Stimulated activated effector memory CD8-positive, alpha-beta T cell treated with anti-CD3 and anti-CD28 coated beads, Interleukin-12 subunit alpha, Interleukin-12 subunit beta, amount 100 ng/mL, for 72 hours (primary cell): ENCODE results near the gene RCAN2.

Experiments
- ATAC-seq: fragments of 150-1000 bp; cut with Tn5 transposase; 2 replicates; pipeline ENCODE4 v1.10.0; 2021
- DNase-seq, 2 donors: peaks; one replicate each; pipeline ENCODE4 v3.0.0; 2021 to 2022; ENCODE audit warnings: low spot score in 2 of 2
- H3K27ac Mint-ChIP-seq: one replicate; pipeline ENCODE4 v1.8.0; 2022; ENCODE audit warnings: mild to moderate bottlenecking, mixed read lengths
- H3K36me3 Mint-ChIP-seq: one replicate; pipeline ENCODE4 v1.8.0; 2022; ENCODE audit warnings: mild to moderate bottlenecking, mixed read lengths
- H3K4me1 Mint-ChIP-seq: one replicate; pipeline ENCODE4 v1.8.0; 2022; ENCODE audit warnings: mixed read lengths
- H3K4me3 Mint-ChIP-seq: one replicate; pipeline ENCODE4 v1.8.0; 2022; ENCODE audit warnings: mild to moderate bottlenecking, mixed read lengths
- H3K9me3 Mint-ChIP-seq: one replicate; pipeline ENCODE4 v1.8.0; 2022; ENCODE audit warnings: mixed read lengths

The RCAN2 gene

DNA sequence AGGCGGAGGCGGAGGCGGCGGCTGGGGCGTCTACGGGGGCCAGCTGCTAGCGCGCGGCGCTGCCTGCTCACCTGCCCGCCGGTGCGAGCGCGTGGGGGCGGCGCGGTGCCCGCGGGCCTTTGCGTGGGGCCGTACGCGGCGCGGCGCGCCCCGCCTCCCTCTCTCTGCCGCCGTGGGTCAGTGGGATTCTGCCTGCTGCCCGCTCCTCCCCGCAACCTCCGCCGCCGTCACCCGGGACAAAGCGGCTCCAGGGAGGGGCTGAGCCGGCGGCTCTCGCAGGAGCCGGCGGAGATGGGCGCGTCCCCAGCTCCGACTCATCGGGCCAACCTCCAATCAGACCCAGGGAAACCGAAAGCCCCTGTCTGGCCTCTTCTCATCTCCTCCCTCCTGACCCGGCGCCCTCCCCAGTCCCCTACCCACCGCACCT lies at the start of gene RCAN2:
RCAN2 (minus strand) TSS at position 249 of the 427 bp plus-strand sequence.
- Mint-ChIP-seq H3K27ac (no peak within 1 kb of the TSS), H3K36me3 (no peaks in the 10 kb centered on the region), H3K4me1 (no peaks in the 10 kb centered on the region), H3K9me3 (no peaks in the 10 kb centered on the region), H3K4me3 (peak within 1 kb of the TSS; percentile 46)
- peak; percentile 16 to 60 for DNase-seq
- peak; percentile 84 for ATAC-seq

GRCh38 chr6:46539866-46540265 lies 48.6 kb upstream of the RCAN2 start:
- no peaks in the 10 kb centered on the region for H3K36me3 Mint-ChIP-seq
- no peak overlapping the region for H3K27ac Mint-ChIP-seq
- no peak overlapping the region for H3K4me3 Mint-ChIP-seq
- H3K9me3 Mint-ChIP-seq, result peaks cover 6% of the 10 kb centered on the region
- H3K4me1 Mint-ChIP-seq, result no peaks in the 10 kb centered on the region
- ATAC-seq (no peak), DNase-seq (no peak)

DNA sequence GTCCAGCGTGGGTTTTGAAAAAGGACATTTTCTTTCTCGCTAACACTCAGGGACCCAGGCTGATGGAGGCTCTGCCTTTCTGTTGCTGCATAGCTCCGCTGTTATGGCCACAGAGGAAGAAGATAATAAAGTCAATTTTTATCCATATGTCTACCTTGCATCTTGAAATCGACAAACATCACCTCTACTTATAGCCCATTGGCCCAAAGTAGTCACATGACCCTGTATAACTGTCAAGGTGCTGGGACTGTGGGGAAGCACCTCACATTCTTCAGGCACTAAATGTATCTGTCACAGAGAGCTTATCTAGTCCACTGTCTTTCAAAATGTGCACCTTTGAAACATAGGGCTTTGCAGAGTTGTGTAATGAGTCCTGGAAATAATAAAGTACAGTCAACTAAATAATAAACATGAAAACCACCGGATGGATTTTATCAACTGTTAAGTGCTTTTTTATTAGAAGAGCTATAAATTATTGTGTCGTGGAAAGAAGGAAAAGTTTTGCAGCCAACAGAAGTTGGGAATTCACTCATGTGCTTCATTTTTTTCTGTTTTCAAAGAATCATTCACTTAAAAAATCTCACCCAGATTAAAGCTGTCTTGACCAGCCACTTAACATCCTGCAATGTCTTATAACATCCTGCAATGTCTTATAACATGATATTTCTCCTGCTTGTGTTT lies 47.7 kb upstream of the RCAN2 start:
- H3K4me1 Mint-ChIP-seq, result no peaks in the 10 kb centered on the region
- ATAC-seq (no peak), DNase-seq (no peak)
- no peaks in the 10 kb centered on the region for H3K36me3 Mint-ChIP-seq
- H3K27ac Mint-ChIP-seq, result no peak overlapping the region
- peaks cover 6% of the 10 kb centered on the region for H3K9me3 Mint-ChIP-seq
- H3K4me3 Mint-ChIP-seq, result no peak overlapping the region

DNA sequence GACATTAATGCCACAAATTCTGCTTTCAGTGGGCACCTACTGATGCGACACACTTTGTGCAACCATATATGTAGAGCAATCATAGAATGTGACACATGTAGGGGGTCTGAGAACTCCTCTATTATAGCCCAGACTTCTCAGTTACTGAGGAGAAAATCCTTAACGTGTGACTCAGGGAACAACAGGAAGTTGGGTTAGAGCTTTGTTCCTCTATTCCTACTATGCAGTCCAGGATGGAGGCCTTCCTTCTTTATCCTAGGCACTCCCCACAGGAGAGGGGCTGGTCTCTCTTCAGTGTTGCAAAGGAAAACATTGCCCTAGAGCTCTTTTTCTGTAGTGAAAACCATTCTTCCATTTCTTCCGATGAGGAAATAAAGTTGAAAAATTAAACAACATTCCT lies 39.6 kb upstream of the RCAN2 start:
- Mint-ChIP-seq H3K4me1 (no peaks in the 10 kb centered on the region), H3K9me3 (no peaks in the 10 kb centered on the region), H3K4me3 (no peak overlapping the region), H3K27ac (no peak overlapping the region), H3K36me3 (no peaks in the 10 kb centered on the region)
- ATAC-seq, result no peak
- no peak for DNase-seq

- no peaks in the 10 kb centered on the region for H3K4me1 Mint-ChIP-seq
- H3K36me3 Mint-ChIP-seq, result no peaks in the 10 kb centered on the region
- DNase-seq (no peak), ATAC-seq (no peak)
- no peaks in the 10 kb centered on the region for H3K9me3 Mint-ChIP-seq
- no peak overlapping the region for H3K27ac Mint-ChIP-seq
- no peak overlapping the region for H3K4me3 Mint-ChIP-seq
Observed at GRCh38 chr6:46528961-46529750, 37.9 kb upstream of the RCAN2 start.

DNA sequence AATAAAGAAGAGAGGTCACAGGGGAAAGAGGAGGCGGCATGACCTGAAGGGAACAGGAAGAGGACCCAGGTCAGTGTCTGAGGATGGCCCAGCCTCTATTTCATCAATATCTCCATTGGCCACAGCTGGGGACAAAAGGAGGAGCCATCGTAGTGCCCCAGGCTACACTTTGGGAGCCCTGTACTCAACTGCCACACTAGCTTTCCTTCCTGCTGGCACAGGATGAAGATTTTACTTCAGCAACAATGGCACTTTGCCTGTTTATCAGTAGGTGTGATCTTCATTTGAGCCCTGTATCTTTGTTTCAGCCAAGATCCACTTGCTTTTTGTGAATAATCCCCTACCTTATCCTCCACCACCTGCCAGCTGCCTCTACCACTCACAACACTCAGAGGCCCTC lies 35.4 kb upstream of the RCAN2 start:
- Mint-ChIP-seq H3K36me3 (no peaks in the 10 kb centered on the region), H3K27ac (no peak overlapping the region), H3K4me3 (no peak overlapping the region), H3K4me1 (no peaks in the 10 kb centered on the region), H3K9me3 (no peaks in the 10 kb centered on the region)
- DNase-seq, result no peak
- ATAC-seq, result no peak

DNA sequence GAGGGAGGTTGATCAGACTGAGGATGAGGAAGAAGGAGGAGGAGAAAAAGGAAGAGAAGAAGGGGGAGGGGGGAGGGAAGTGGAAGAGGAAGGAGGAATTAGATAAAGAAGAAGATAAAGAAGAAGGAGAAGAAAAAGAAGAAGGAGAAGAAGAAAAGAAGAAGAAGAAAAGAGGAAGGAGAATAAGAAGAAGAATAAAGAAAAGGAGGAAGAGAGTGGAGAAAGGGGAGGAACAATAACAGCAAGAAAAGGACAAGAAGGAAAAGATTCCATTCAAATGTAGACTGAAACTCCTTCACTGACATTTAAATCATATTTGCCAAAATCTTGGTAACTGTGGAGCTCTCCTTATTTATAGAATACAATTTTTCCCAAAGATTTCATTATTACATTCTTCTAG lies 34.3 kb upstream of the RCAN2 start:
- H3K9me3 Mint-ChIP-seq, result no peaks in the 10 kb centered on the region
- no peaks in the 10 kb centered on the region for H3K36me3 Mint-ChIP-seq
- DNase-seq (no peak), ATAC-seq (no peak)
- H3K4me1 Mint-ChIP-seq, result no peaks in the 10 kb centered on the region
- no peak overlapping the region for H3K27ac Mint-ChIP-seq
- H3K4me3 Mint-ChIP-seq, result no peak overlapping the region

GRCh38 chr6:46521464-46521971 lies 30.3 kb upstream of the RCAN2 start:
- H3K4me1 Mint-ChIP-seq, result no peaks in the 10 kb centered on the region
- no peaks in the 10 kb centered on the region for H3K36me3 Mint-ChIP-seq
- H3K4me3 Mint-ChIP-seq, result no peak overlapping the region
- ATAC-seq, result no peak
- no peaks in the 10 kb centered on the region for H3K9me3 Mint-ChIP-seq
- no peak for DNase-seq
- no peak overlapping the region for H3K27ac Mint-ChIP-seq

GRCh38 chr6:46517202-46517601 lies 26.0 kb upstream of the RCAN2 start:
- Mint-ChIP-seq H3K9me3 (no peaks in the 10 kb centered on the region), H3K4me1 (no peaks in the 10 kb centered on the region), H3K27ac (no peak overlapping the region), H3K4me3 (no peak overlapping the region), H3K36me3 (no peaks in the 10 kb centered on the region)
- no peak for DNase-seq
- ATAC-seq, result no peak

DNA sequence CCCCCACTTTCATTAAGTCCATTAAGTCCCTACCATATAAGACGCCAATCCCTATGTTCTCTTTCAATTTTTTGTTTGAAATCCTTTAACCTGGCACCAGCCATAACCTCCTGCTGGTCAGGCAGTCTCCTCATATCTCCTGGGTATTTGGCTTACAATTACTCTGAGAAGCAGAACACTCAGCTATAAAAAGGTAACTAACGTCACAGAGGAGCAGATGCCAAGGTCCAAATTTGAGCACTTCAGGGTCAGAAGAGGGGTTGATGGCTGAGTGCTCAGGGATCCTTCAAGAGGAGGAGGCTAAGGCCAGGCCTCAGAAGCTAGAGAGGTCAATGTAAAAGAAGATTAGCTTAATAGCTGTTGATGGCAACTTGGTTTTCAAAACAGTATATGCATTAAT lies 22.3 kb upstream of the RCAN2 start:
- Mint-ChIP-seq H3K27ac (no peak overlapping the region), H3K9me3 (no peaks in the 10 kb centered on the region), H3K4me3 (no peak overlapping the region), H3K4me1 (no peaks in the 10 kb centered on the region), H3K36me3 (no peaks in the 10 kb centered on the region)
- DNase-seq (no peak), ATAC-seq (no peak)

- no peaks in the 10 kb centered on the region for H3K4me1 Mint-ChIP-seq
- H3K4me3 Mint-ChIP-seq, result no peak overlapping the region
- no peaks in the 10 kb centered on the region for H3K9me3 Mint-ChIP-seq
- no peaks in the 10 kb centered on the region for H3K36me3 Mint-ChIP-seq
- no peak for DNase-seq
- no peak for ATAC-seq
- H3K27ac Mint-ChIP-seq, result no peak overlapping the region
Observed at GRCh38 chr6:46511320-46511719, 20.1 kb upstream of the RCAN2 start.

DNA sequence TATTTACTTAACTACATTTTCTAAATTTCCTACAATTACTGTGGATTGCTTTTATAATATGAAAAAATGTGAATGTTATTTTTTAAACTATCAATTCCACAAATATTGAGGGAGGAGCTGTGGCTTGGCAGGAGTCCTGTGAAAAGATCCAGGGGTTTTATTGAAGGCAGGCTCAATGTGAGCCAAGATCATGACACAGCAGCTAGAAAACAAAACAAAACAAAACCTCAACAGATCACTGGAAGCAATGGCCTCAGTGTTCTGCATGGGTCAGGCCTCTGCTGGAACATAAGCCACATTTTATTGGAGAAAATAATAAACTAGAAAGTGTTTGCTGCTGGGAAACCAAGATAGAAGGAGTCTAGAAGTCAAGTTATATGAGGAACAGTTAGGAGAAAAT lies 19.4 kb upstream of the RCAN2 start:
- no peak for ATAC-seq

DNA sequence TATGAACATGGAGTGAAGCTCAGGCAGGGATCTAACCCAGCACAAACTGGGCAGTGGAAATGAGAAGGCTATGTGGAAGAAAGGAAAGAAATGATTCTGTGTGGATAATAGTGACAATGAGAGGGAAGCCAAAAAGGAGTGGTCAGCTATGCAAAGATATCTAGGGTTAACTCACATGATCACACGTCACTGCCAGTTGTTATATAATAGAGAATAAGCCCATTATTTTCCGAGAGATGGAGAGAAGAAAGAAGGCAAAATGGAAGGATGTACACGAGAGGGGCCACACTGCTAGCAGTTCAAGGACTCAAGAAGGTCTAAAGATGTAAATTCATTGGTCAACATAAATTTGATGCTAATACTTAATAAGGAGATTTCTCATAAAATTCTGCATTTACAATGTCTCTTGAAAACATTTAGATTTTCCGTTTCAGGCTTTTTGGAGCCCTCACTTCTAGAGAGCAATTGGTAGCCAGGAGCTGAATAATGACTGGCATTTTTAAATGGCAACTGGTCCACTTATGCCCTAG lies 18.8 kb upstream of the RCAN2 start:
- ATAC-seq (no peak), DNase-seq (no peak)
- H3K9me3 Mint-ChIP-seq, result no peaks in the 10 kb centered on the region
- H3K4me3 Mint-ChIP-seq, result no peak overlapping the region
- no peaks in the 10 kb centered on the region for H3K36me3 Mint-ChIP-seq
- H3K27ac Mint-ChIP-seq, result no peak overlapping the region
- no peaks in the 10 kb centered on the region for H3K4me1 Mint-ChIP-seq

More for the DNA sequence above, 19.4 kb upstream of the RCAN2 start:
- Mint-ChIP-seq H3K9me3 (no peaks in the 10 kb centered on the region), H3K36me3 (no peaks in the 10 kb centered on the region), H3K27ac (no peak overlapping the region), H3K4me3 (no peak overlapping the region), H3K4me1 (no peaks in the 10 kb centered on the region)
- no peak for DNase-seq

DNA sequence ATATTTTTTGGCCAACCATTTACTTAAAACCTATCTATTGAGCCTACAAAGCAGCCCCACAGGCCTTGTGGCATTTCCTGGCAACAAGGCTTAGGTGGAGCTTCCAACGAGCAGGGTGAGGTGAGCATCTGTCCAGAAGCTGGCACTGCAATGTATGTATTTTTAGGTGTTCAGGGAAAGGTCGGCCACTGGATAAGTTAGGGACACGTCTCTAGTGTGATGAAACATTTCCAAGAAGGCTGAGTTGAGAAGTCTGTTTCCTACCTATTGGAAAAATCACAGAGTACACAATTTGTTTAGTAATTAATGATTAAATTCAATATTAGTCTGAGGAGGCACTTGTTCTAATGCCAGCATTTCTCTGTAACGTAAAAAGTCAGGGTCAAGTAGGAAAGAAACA lies 17.8 kb upstream of the RCAN2 start:
- Mint-ChIP-seq H3K27ac (no peak overlapping the region), H3K9me3 (no peaks in the 10 kb centered on the region), H3K36me3 (no peaks in the 10 kb centered on the region), H3K4me3 (no peak overlapping the region), H3K4me1 (no peaks in the 10 kb centered on the region)
- ATAC-seq, result no peak
- DNase-seq, result no peak

- no peak for ATAC-seq
Observed at GRCh38 chr6:46507426-46507825, 16.2 kb upstream of the RCAN2 start.

More at GRCh38 chr6:46507426-46507825, 16.2 kb upstream of the RCAN2 start:
- Mint-ChIP-seq H3K27ac (no peak overlapping the region), H3K4me3 (no peak overlapping the region), H3K4me1 (no peaks in the 10 kb centered on the region), H3K9me3 (no peaks in the 10 kb centered on the region), H3K36me3 (no peaks in the 10 kb centered on the region)
- DNase-seq, result no peak
